ACHN (cell line): ENCODE measurements around the gene MTARC2.

Experiments used
- DNase-seq: peaks from one replicate; pipeline ENCODE4 v3.0.0-alpha.2; 2015
- in situ Hi-C: cut with HindIII; loops from 2 replicates; pipeline ENCODE4 v1.10.0; 2017; ENCODE audit warnings: low sequenced_read_pairs, low pct_ligation_motif_present, low pct_unique_long_range_greater_than_20kb

The MTARC2 gene

DNA sequence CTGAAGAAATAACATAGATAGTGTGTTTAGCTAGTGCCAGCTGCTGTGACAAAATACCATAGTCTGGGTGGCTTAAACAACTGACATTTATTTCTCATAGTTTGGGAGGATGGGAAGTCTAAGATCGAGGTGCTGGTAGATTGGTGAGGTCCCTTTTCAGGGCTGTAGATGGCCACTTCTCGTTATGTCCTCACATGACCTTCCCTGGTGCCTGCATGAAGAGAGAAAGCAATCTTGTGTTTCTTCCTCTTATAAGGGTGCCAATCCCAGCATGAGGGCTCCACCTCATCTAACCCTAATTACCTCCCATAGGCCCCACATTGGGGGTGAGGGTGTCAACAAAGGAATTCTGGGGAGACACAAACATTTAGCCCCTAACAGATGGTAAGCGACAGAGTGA lies 9.3 kb downstream of the MTARC2 start:
- in situ Hi-C loops = no loop called here
- DNase-seq = no peak

DNA sequence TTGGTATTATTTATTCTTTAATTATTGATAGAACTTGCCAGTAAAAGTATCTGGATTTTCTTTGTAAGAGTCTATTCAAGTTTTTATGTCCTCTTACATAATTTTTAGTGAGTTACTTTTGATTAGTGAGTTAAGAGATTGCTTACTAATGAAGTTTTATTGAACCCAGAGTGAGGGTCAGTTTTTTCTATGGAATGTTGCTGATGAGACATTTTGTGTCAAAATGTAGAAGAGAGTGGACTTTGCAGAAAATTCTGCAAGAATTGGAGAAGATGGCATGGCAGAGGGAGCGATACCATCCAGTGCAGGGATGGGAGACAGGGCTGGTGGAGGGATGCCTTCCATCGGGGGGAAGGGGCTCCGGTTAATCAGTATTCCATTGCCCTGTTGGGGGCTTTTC lies 11.0 kb downstream of the MTARC2 start:
- in situ Hi-C loops = no loop called here
- no peak for DNase-seq

DNA sequence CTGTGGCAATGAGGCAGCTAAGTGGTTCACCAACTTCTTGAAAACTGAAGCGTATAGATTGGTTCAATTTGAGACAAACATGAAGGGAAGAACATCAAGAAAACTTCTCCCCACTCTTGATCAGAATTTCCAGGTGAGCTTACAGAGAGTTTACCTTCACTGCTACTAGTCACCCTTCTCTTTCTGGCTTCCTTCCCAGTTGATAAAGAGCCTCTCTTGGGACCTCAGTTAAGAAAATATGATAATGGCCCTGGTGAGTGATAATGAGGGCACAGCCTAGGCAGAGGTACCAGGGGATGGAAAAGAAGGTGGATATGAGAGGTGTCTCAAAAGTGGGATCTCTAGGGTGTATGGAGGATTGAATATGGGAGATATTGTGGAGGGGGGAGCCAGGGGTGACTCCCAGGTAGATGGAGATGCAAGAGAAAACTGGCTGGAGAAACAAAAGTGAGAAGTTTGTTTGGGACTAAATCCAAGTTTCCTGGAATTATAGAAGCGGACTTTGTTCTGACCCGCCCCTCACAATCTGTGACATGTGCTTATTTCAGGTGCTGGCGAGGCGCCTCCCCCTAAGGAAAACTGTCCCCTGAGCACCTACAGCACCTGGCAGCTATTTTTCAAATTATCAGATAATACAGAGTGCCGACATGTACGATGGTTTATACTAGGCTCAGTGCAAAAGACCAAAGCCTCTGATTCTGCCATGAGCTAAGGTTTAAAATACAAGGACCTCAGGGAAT lies 13.7 kb downstream of the MTARC2 start:
- in situ Hi-C loops = no loop called here
- DNase-seq = no peak

DNA sequence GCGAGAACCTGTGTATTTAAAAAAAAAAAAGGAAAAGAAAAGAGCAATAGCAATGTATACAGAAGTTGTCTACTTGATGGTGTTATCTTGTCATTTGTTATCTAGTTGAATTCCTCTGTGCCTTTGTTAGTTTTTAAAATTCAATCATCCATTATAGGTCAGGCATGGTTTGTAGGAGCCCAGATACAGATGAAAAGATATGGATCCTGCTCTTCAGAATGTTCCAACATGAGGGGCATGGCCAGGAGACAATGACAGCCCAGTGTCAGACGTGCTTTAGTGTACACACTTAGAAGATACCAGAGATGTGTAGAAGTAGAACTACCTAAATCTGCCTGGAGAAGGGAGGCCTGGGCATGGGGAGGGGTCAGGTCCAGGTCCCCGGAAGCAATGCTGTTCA lies 16.6 kb downstream of the MTARC2 start:
- no peak for DNase-seq
- in situ Hi-C loops = no loop called here

DNA sequence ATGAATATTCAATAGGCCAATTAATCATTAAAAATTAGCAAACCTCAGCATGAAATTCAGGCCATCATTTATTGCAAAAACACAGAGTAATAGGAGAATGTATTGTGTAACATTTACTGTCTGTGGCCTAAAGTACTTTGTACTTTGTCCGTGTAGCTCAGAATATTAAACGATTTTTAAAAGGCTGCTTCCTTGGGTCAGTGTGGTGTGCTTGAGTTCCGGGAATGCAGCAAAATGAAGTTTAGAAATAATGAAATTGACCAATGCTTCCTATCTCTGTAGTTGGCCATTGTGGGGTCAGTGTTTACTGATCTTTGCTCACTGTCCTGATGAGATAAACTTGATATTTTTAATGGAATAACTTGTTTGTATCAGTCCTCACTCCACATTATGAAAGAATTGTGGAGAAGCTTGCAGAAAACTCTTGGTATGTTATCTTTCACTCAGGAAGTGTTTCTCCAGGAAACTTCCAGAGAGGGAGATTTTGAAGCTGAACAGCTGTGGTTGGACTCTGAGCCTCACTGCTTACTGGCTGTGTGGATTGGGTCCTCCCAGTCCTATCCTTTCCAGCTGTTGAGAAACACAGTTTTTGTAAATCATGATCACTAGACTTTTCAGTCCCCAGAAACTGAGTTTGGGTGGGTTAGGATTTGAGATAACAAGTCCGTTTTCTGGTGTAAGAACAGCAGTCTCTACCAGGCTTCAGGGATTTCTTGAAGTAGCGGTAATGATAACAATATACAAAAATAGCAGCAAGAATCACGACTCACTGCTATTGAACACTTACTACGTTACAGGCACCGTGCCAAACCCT lies 19.4 kb downstream of the MTARC2 start:
- in situ Hi-C loops = no loop called here
- no peak for DNase-seq

DNA sequence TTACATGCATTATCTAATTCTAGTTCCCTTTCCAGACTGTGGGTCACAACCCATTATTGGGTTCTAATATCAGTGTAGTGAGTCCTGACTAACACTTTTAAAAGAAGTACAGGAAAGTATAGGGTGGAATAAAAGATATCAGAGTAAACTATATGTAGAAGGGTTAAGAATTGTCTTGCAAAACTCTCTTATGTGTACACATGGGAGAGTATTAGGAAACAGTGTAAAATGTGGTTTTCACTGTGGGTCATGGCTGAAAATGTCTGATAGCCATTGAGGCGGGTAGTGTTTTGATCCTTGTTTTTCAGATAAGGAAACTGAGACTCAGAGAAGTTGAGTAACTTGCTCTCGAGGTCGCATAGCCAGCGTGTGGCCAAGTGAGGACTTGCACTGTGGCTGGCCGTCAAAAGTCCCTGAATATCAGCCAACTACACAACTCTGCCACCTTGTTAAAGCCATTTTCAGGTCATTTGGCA lies 20.0 kb downstream of the MTARC2 start:
- in situ Hi-C loops = no loop called here
- DNase-seq = no peak

DNA sequence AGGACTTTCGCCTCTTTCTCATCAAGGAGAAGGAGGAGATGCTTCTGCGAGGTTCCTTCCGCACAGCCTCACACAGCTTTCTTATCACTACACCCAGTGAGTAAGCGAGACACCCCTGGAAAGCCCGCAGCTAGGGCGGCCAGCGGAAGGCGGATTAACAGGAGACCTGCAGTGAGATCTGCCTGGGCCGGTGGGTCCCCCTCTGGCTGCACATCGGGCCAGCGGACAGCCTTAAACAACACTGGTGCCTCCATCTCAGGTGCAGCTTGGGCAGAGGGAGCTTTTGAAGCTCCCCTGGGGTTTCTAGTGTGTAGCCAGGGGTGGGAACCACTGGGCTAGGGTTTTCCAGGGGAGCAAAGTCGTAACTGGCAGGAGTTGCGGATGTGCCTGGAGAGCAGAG lies 21.1 kb downstream of the MTARC2 start:
- DNase-seq = no peak
- in situ Hi-C loops = no loop called here

DNA sequence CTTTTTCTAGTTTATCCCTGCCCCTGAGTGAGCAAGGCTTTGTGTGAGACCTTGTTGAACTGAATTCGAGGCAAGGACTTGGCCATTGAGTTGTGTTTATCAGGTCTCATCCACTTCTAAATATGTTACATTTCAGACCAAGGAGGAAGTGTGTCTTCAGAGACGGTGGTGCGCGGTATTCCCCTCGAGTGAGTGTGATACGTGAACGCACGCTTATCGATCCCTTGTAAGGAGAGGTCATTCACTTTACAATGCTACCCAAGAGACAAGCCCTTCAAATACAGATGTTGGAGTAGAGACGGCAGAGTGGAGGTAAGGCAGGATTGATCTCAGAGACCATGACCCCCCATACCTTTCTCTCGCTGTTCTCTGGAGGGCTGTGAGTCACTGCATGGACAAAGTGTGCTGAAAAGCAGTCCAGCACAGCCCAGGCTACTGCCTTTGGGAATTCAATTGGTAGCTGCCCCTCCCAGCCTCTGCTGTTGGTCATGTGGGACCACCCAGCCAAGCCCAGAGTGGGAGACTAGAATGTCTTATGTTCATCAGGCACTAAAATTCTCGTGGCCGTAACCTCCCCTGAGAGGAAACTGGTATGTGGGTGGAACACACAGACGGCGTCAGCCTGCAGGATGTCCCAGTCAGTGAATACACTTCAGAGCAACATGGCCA lies 22.3 kb downstream of the MTARC2 start:
- DNase-seq = no peak
- in situ Hi-C loops = no loop called here

DNA sequence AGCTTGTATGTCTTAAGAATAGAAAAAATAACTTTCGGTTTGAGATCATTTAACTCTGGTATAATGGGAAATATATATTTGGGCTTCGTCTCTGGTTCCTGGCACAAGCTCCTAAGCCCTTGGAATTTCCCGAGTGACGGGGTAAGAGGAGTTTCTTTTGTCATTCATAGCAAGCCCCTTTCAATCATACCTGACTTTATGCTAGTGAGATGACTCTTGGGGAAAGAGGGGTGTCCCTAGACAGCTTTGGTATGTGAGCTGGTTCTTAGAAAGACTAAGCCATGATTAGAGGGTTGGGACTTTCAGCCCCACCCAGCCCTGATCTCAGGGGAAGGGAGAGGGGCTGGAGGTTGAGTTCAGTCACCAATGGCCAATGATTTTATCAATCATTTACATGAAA lies 24.7 kb downstream of the MTARC2 start:
- DNase-seq = no peak
- in situ Hi-C loops = no loop called here

DNA sequence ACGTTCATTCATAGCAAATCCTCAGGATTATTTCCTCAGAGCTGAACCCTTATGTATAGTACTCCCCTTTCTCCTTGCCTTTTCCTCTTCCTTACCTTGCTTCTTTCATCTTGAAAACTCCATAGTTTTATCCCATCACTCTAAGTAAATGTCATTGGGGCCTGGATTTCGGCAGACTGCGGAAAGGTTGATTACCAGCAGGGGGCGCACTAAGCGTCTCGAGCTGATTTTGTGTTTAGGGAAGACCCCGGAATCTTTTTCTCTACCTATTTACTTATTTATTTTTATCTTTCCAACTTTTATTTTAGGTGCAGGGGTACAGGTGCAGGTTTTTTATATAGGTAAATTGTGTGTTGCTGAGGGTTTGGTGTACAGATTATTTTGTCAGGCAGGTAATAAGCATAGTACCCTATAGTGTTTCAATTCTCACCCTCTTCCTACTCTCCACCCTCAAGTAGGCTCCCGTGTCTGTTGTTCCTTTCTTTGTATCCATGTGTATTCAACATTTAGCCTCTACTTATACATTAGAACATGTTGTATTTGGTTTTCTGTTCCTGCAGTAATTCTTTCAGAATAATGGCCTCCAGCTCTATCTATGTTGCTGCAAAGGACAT lies 27.2 kb downstream of the MTARC2 start:
- DNase-seq = peak; percentile 45
- in situ Hi-C loops = no loop called here

DNA sequence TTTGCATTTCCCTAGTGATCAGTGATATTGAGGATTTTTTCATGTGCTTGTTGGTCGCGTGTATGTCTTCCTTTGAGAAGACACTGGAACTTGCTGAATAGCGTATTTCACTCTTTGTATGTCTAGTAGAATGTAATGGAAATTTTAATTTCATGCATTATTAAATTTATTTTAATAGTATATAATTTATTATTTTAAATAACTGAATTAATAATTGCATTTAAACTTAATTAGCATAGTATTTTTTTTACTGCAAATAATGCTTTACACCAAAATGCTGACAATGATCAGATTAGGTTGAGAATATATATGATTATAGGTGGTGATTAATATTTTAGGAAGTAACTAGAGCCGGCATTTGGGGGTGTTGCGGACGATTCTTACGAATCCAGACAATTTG lies 28.1 kb downstream of the MTARC2 start:
- no peak for DNase-seq
- in situ Hi-C loops = no loop called here

DNA sequence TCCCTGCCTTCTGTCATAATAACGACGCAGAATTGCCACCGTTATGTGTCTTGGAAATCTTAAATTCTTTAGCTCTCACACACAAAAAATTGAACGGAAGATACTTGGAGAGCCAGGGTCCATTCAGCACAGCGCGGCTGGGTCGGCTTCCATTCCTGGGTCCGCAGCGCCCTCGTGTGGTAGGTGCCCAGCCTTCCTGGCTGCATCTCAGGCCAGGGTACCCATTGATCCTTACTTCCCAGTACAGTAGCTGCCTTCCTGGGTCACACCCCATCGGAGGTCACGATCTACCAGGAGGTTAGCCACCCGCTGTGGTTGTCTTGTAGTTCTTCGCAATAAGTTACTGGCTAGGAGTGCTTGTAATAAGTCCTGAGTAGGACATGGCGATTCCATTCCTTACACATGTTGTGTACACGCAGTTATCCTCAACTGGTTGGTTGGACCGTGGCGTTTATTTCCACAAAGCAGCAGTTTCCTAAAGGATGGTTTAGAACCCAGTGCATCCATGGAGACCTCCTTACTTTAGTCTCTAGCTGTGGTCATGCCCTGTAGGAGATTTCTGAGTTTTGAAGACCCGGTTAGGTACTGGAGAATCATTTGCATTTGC lies 28.7 kb downstream of the MTARC2 start:
- in situ Hi-C loops = no loop called here

DNA sequence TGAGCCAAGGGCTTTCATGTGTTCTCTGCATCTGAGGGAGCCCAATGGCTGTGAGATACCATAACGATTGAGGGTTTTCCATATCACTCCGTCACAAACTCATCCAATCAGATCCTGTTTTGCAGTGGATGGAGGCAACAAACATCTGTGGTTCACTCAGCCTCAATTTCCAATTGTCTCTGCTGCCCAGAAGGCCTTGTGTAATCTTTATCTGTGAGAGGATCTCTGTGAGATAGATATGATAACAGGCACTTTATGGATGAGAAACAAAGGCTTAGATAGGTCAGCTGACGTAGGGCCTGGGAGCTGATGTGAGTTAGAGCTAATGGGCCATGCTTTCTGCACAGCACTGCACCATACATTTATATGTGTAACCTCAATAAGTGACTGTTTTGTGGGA lies 35.3 kb downstream of the MTARC2 start:
- DNase-seq = no peak
- in situ Hi-C loops = no loop called here

More for the DNA sequence above, 28.7 kb downstream of the MTARC2 start:
- DNase-seq = peak; percentile 62

DNA sequence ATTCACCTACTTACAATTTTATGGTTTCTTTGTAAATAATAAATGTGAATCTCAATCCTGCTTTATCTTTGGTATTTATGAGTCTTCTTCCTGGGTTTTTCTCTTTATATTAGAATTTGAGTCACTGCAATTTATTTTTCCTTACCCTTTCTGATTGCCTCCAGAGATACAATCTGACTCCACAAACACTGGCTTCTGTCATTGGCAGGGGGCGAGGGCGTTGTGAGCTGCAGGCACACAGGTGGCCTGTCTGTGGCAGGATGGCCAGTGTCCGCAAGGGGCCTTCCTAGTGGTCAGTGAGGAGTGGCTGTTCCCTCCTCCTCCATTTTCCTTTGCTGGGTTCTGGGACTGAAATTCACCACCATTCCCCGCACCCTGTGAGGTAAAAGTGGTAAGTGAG lies 36.6 kb downstream of the MTARC2 start:
- in situ Hi-C loops = no loop called here
- no peak for DNase-seq

DNA sequence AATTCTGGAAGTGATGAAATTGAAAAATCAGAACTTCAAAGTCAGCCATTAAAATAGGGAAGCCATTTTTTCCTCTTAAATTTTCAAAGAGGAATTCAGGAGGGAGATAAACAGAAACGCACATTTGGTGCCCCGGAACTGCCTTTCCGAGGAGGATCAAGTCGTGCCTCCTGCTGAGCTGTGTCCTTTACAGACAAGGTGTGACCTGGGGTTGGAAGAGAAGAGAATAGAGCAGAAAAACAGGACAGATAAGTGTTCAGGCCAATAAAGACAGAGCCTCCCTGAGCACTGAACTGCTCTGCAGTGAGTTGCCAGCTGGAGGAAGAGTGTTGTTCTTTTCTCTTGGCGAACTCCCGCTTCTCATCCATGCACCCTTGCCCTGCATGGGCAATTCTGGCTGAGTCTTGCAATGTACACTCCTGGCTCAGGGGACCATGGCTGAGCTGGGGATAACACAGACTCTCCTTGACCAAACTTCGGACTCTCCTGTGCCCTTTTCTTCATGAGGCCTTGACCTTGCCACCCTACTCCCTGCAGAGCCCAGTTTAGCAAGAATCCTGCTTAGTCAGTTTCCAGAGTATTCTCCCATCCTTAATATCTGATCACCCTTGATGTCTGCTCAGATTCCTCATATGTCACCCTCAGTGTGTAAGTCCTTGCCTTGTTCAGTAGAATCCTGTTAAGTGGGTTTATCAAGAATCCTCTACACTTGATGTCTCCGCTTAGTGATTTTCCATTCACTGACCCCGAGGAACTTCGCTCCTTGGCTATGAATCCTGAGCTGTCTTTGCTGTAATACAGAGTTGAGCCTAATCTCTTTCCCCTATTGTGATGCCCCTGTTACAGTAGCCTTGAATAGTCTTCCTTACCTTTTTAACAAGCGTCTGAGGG lies 37.3 kb downstream of the MTARC2 start:
- in situ Hi-C loops = no loop called here
- DNase-seq = no peak

DNA sequence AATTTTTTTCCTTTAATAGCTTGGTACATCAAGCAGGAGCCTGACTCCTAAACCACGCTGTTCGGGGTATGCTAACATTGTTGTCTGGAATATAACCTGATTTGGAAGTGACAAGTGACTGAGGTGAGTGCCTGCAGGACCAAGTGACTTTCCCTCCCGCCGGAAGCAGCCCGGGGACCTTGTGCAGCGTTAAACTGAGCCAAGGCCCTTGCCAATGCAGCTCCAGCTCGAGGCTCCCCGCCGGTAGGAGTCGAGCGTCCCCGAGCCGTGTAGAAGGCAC lies 37.9 kb downstream of the MTARC2 start:
- DNase-seq = no peak
- in situ Hi-C loops = no loop called here

DNA sequence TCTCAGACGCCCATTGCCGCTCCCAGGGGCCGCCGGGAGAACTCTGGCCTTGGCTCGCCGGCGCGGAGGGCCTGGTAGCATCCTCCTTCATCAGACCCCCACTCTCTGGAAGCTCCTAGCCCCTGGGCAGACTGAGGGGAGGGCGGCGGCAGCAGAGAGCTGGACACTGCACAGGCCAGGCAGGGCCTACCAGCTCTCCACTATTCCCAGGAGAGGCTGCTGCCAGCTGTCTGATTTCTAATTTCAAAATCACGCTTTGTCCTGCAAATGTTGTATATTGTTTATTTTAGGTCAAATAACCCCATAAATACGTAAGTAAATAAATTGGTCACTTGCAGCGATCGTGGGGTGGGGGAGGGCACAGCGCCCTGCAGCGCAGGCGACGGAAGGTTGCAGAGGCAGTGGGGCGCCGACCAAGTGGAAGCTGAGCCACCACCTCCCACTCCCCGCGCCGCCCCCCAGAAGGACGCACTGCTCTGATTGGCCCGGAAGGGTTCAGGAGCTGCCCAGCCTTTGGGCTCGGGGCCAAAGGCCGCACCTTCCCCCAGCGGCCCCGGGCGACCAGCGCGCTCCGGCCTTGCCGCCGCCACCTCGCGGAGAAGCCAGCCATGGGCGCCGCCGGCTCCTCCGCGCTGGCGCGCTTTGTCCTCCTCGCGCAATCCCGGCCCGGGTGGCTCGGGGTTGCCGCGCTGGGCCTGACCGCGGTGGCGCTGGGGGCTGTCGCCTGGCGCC lies 38.4 kb downstream of the MTARC2 start, which contains the start of gene MTARC1:
Gene MTARC1 (plus strand): TSS at position 577 of the 732 bp plus-strand sequence. CDS start 32 bp downstream, at position 609.
- DNase-seq = peak; percentile 79
- in situ Hi-C loops = no loop called here
